Upper lobe of right lung (tissue), 1 donor: ENCODE data around the gene UBE2Q1. TPM values are rescaled to one million over a fixed set of nuclear protein-coding genes. Genes with fewer than 3 reads are reported as not detected.
A peak's percentile ranks its signal among the peaks of the same experiment; 100 is the strongest.

Experiments used
- ATAC-seq: fragments of 200-7000 bp; cut with Tn5 transposase; one replicate; pipeline ENCODE4 v1.9.1; 2020; ENCODE audit warnings: mild to moderate bottlenecking, moderate library complexity
- DNase-seq: peaks from one replicate; pipeline ENCODE4 v3.0.0-alpha.2; 2020
- H3K27ac ChIP-seq: fragments of 200-600 bp; one replicate; pipeline ENCODE4 v1.8.0; 2022
- H3K27me3 ChIP-seq: fragments of 200-600 bp; one replicate; pipeline ENCODE4 v1.8.0; 2022; ENCODE audit warnings: mild to moderate bottlenecking
- H3K36me3 ChIP-seq: fragments of 200-600 bp; one replicate; pipeline ENCODE4 v1.8.0; 2022
- H3K4me1 ChIP-seq: fragments of 200-600 bp; one replicate; pipeline ENCODE4 v1.8.0; 2022
- H3K4me3 ChIP-seq: fragments of 200-600 bp; one replicate; pipeline ENCODE4 v1.8.0; 2022; ENCODE audit warnings: mild to moderate bottlenecking
- H3K9me3 ChIP-seq: fragments of 200-600 bp; one replicate; pipeline ENCODE4 v1.8.0; 2022
- intact Hi-C: fragments of 100-400 bp; cut with DNase I; formaldehyde crosslinking; loops from one replicate; pipeline ENCODE4 v1.11.0; 2022
- total RNA-seq: library from RNA; stranded (reverse); fragmentation: NEBNext Ultra II Directional; extraction: Animal tissue kit (Norgen Biotek cat#: 25700); gene quantifications from one replicate; pipeline ENCODE4 v1.2.1, GENCODE V29; 2021
- TF ChIP-seq, protein P1 (sequence below): fragments of 200-600 bp; IDR thresholded peaks from one replicate; pipeline ENCODE4 v1.8.0; 2022; ENCODE audit warnings: antibody characterized with exemption
- donor health status: DM: no; HTN: yes; CAD: no; lungs with severe emphysema.

UBE2Q1 gene
- total RNA-seq, 1 donor from 2014 or later, result 93.5 TPM

DNA sequence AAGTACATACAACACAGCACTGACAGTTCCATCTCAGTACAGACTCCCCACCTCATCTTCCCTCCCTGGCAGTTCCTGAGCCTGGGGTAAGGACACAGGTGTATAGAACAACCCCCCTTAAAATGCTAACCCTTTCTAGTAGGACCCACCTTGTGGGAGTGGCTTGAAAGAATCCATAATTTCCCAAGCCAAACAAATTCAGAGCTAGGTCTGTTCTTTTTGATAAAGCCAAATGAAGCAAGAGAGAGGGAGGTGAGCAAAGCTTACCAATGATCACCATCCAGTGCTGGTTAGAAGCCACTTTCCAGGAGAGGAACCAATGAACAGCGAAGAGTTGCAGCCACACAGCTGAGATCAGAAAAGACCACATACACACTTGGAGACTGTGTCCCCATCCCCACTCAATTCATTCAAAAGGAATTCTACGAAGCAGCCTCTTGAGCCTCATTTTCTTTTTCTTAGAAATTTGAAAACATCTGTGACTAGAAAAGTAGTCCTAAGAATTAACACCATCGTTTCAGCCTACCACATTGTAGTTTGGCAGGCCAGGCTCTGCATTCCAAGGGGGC lies 9.2 kb downstream of the UBE2Q1 start:
- TF ChIP-seq, protein P1, sequence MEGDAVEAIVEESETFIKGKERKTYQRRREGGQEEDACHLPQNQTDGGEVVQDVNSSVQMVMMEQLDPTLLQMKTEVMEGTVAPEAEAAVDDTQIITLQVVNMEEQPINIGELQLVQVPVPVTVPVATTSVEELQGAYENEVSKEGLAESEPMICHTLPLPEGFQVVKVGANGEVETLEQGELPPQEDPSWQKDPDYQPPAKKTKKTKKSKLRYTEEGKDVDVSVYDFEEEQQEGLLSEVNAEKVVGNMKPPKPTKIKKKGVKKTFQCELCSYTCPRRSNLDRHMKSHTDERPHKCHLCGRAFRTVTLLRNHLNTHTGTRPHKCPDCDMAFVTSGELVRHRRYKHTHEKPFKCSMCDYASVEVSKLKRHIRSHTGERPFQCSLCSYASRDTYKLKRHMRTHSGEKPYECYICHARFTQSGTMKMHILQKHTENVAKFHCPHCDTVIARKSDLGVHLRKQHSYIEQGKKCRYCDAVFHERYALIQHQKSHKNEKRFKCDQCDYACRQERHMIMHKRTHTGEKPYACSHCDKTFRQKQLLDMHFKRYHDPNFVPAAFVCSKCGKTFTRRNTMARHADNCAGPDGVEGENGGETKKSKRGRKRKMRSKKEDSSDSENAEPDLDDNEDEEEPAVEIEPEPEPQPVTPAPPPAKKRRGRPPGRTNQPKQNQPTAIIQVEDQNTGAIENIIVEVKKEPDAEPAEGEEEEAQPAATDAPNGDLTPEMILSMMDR, result no peak
- Histone ChIP-seq H3K27me3 (no peaks in the 10 kb centered on the region), H3K9me3 (no peaks in the 10 kb centered on the region), H3K4me3 (no peak overlapping the region), H3K27ac (peak overlapping the region; percentile 0), H3K4me1 (peaks cover 18% of the 10 kb centered on the region), H3K36me3 (peaks cover 62% of the 10 kb centered on the region)
- DNase-seq (no peak), ATAC-seq (no peak)
- intact Hi-C loops, result loop anchor here (10.0 kb wide), 1 partner anchor 74 kb away; no protein-coding TSS in a partner anchor

DNA sequence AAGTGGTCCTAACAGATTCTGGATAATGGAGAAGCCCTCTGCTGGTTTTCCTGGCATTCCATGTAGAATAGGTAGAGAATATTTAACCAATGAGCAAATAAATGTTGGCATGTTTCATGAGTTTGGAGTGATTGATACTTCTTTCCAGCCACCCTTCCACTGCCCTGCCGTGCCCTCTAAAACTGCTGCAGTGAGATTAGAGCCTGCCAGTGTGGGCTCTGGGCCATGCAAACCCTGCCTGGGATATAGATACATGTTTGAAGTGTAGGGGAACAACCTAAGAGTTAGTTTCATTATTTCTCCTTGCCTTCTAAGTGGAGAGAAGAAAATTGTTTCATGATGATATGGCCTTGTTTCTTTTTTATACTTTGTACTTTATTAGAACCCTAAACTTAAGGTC lies 10.4 kb downstream of the UBE2Q1 start:
- ATAC-seq, result no peak
- no peak overlapping the region for H3K4me3 ChIP-seq
- H3K9me3 ChIP-seq, result no peaks in the 10 kb centered on the region
- TF ChIP-seq, protein P1, result no peak
- H3K27me3 ChIP-seq, result no peaks in the 10 kb centered on the region
- peak overlapping the region; percentile 0 for H3K27ac ChIP-seq
- no peak for DNase-seq
- intact Hi-C loops, result loop anchor here (10.0 kb wide), 1 partner anchor 73 kb away; no protein-coding TSS in a partner anchor
- H3K36me3 ChIP-seq, result peaks cover 49% of the 10 kb centered on the region
- H3K4me1 ChIP-seq, result peaks cover 18% of the 10 kb centered on the region

DNA sequence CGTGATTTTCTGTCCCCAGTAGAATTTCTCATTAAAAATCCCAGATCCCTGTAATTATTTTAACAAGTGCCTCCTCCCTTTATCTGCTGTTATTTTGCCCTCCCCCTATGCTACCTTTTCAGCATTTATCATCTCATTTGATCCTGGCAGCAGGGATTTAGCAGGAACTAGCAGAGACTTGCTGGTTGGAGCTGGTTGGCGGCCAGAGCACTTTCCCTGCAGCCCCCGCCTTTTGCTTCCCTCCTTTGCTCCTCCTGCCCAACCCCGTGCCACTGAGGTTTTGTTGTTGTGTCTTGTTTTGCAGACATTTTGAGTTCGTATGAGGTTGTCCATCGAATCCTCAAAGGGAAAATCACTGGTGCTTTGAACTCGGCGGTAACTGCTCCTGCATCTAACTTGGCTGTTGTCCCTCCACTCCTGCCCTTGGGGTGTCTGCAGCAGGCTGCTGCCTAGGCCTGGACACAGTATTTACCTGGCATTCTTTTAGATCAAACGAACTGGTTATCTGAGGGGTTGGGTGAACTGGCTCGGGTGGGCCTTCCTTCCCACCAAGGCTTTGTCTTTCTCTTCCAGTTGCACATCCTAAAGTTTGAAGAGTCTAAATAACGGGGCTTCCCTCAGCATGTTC lies 11.2 kb downstream of the UBE2Q1 start:
- Histone ChIP-seq H3K9me3 (no peaks in the 10 kb centered on the region), H3K4me3 (no peak overlapping the region), H3K4me1 (peaks cover 18% of the 10 kb centered on the region), H3K36me3 (peaks cover 41% of the 10 kb centered on the region), H3K27ac (no peak overlapping the region), H3K27me3 (no peaks in the 10 kb centered on the region)
- DNase-seq (no peak), ATAC-seq (no peak)
- intact Hi-C loops, result loop anchor here (10.0 kb wide), 1 partner anchor 72 kb away; no protein-coding TSS in a partner anchor
- TF ChIP-seq, protein P1, result no peak

DNA sequence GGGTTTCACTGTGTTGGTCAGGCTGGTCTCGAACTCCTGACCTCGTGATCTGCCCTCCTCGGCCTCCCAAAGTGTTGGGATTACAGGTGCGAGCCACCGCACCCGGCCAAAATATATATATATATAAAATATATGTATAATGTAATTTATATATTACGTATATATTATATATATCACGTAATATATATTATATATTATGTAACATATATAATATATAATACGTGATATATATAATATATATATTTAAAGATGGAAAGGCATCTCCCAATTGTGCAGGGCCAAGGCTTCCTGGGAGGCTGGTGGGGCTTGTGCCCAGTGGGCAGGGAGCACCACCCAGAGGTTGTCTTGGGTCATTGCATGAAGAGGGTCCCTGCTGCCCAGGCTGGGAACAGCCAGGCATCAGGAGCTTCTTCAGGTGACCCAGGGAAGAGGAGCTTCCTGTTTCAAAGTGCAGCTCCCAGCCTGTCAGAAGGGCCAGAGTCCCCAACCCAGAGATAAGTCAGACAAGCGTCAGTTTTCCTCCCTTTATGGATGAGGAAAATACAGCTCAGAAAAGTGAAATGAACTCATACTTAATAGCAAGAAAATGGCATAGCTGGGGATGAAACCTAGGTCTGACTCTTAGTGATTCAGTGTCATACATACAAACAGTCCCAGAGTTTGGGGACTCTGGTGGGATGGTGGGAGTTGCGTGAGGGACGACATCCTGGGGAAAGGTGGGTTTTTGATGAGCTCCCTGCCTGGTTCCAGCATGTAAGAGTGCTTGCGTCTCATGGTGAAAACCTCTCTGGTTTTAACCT lies 12.0 kb downstream of the UBE2Q1 start:
- H3K4me3 ChIP-seq, result no peak overlapping the region
- H3K36me3 ChIP-seq, result peaks cover 33% of the 10 kb centered on the region
- H3K4me1 ChIP-seq, result peaks cover 18% of the 10 kb centered on the region
- no peaks in the 10 kb centered on the region for H3K27me3 ChIP-seq
- no peak overlapping the region for H3K27ac ChIP-seq
- intact Hi-C loops, result loop anchor here (10.0 kb wide), 1 partner anchor 72 kb away; no protein-coding TSS in a partner anchor
- ATAC-seq (peak; percentile 94), DNase-seq (peak; percentile 79)
- TF ChIP-seq, protein P1, result peak; percentile 85
- no peaks in the 10 kb centered on the region for H3K9me3 ChIP-seq

DNA sequence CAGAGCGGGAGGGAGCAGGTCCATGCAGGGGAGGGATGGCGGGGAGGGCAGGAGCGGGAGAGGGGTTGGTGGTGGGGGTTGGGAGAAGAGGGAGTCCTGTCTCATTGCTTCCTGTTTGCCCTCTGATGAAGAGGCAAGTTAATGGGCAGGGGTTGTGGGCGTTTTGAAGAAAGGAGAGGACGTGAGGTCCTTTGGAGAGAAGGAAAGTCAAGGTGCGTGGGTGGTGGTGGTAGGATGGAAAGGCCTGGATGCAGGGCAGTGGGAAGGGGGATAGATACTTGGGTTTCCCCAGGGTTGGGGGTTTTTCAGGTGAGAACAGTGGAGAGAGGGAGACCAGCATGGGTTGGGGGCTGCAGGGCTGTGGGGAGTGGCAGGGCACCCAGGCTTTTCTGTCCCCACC lies 17.2 kb downstream of the UBE2Q1 start:
- intact Hi-C loops, result loop anchor here (10.0 kb wide), 1 partner anchor 66 kb away; no protein-coding TSS in a partner anchor
- no peaks in the 10 kb centered on the region for H3K27me3 ChIP-seq
- TF ChIP-seq, protein P1, result no peak
- no peaks in the 10 kb centered on the region for H3K36me3 ChIP-seq
- H3K9me3 ChIP-seq, result no peaks in the 10 kb centered on the region
- H3K27ac ChIP-seq, result no peak overlapping the region
- DNase-seq, result no peak
- ATAC-seq, result no peak
- H3K4me3 ChIP-seq, result no peak overlapping the region
- H3K4me1 ChIP-seq, result no peaks in the 10 kb centered on the region
